Right cardiac atrium (tissue), 5 donors: Measurements from ENCODE around the gene SIAH2. TPM values are rescaled to one million over a fixed set of nuclear protein-coding genes. Genes with fewer than 3 reads are reported as not detected.
"Not testable (repeated sequence)": the region's sequence is repeated elsewhere in the genome, so short reads cannot be mapped to it uniquely, and the experiment has no call there.

ENCODE experiments used
- ATAC-seq, 2 donors: fragments of 200-7000 bp; cut with Tn5 transposase; one replicate each; pipeline versions ENCODE4 v1.8.0 to v1.9.1; 2020; ENCODE audit warnings: moderate library complexity in 2 of 2, mild to moderate bottlenecking in 1 of 2
- DNase-seq, 3 donors: peaks; one replicate each; pipeline ENCODE4 v3.0.0-alpha.2; 2020
- H3K27ac ChIP-seq: one replicate; pipeline ENCODE4 v1.5.1; 2013; ENCODE audit warnings: mild to moderate bottlenecking, low read length, control low read depth, moderate library complexity
- H3K27me3 ChIP-seq: one replicate; pipeline ENCODE4 v1.6.1; 2013; ENCODE audit not compliant: control insufficient read depth, insufficient read depth
- H3K4me1 ChIP-seq: one replicate; pipeline ENCODE4 v1.6.1; 2013; ENCODE audit warnings: low read length; ENCODE audit not compliant: control insufficient read depth, insufficient read depth
- H3K4me3 ChIP-seq: one replicate; pipeline ENCODE4 v1.5.1; 2013; ENCODE audit warnings: low read length, control low read depth
- H3K9me3 ChIP-seq: one replicate; pipeline ENCODE4 v1.6.1; 2013; ENCODE audit warnings: low read length; ENCODE audit not compliant: control insufficient read depth
- WGBS: extraction: QIAGEN DNeasy Blood & Tissue Kit; methylation state at CpG from one replicate; pipeline ENCODE4 v1.1.7; 2013; 5-methylcytosine and 5-hydroxymethylcytosine counted together
- intact Hi-C, 4 donors: fragments of 100-400 bp; cut with DNase I; formaldehyde crosslinking; loops; one replicate each; pipeline versions ENCODE4 v1.11.0 to v1.14.0; 2022 to 2023
- long read RNA-seq, 4 donors: library from polyadenylated mRNA; unstranded; transcript quantifications; one replicate each; pipeline ENCODE4 v2.0.0, GENCODE V29; 2020 to 2021
- polyA plus RNA-seq: library from polyadenylated mRNA; stranded (reverse); fragments of 200-250 nt; gene quantifications from one replicate; pipeline ENCODE4 v1.2.3, GENCODE V29; 2013
- total RNA-seq, 4 donors: library from RNA; stranded (reverse); fragmentation: NEBNext Ultra II Directional; extraction: Animal tissue kit (Norgen Biotek cat#: 25700); gene quantifications; one replicate each; pipeline ENCODE4 v1.2.1, GENCODE V29; 2021
- donor health status: healthy with polysubstance abuse.
- donor health status: DM: no; HTN: yes; CAD: no.
- donor health status: DM: no; HTN: no; CAD: no.
- donor health status: DM: no; HTN: yes; CAD: no; lungs with severe emphysema.
- donor health status: DM: yes; HTN: yes; CAD: no.

Gene SIAH2
- 10 to 100 TPM; 15.4 to 18.6 (median 18.2) TPM for total RNA-seq
- polyA plus RNA-seq = 9.9 TPM
- long read RNA-seq, donor 1, transcript SIAH2-201 (2 exons, 2,517 nt) = major isoform, 114 of 129 reads
- long read RNA-seq, donor 1, partial matches to known transcripts = 6 of 129 reads
- long read RNA-seq, donor 1, other reads (novel, unspliced or antisense) = 9 of 129 reads
- long read RNA-seq, donor 2, transcript SIAH2-201 (2 exons, 2,517 nt) = major isoform, 28 of 30 reads
- long read RNA-seq, donor 2, partial matches to known transcripts = 1 of 30 reads
- long read RNA-seq, donor 2, other reads (novel, unspliced or antisense) = 1 of 30 reads
- long read RNA-seq, donor 3, partial matches to known transcripts = 5 of 14 reads
- long read RNA-seq, donor 3, other reads (novel, unspliced or antisense) = 7 of 14 reads
- long read RNA-seq, donor 4, transcript SIAH2-201 (2 exons, 2,517 nt) = major isoform, 38 of 40 reads
- long read RNA-seq, donor 4, partial matches to known transcripts = 0 of 40 reads
- long read RNA-seq, donor 4, other reads (novel, unspliced or antisense) = 2 of 40 reads

DNA sequence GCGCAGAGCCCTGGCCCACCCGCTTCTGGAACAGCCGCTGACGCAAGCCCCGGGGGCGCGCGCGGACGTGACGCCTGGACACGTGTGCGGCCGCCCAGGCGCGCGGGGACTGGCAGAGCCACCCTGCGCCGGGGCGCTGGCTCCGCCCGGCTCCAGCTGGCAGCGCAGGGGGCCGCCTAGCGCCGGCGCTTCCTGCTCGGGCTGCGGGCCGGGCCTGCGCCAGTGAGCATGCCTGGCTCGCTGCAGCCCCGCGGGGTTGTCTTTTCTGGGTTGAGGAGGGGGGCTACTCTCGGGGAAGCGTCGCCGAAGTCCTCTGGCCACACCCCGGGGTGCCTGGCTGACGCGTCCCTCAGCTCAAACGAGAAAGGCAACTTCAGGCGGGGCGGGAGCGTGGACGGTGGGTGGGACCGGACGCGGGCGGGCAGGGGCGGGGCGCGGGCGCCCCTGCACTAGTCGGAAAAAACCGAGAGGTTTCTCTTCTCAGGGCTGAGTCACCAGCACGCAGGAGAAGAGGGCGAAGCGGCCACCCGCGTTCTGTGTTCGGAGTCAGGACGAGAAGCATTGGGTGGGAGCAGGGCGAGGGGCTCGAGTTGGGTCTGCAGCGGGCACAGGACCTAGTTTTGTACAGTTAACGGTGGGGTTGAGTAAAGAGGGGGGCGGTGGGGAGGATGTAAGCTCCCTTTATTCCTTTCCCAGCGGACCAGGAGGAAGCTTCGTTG, at the start of gene SIAH2:
Gene SIAH2 (minus strand): TSS at position 48 of the 719 bp plus-strand sequence. CDS start 320 bp downstream, outside the sequence.
- under 1% methylated on average over 70 of the region's 70 CpGs for WGBS
- H3K4me1 ChIP-seq = no peaks in the 10 kb centered on the region
- peak within 1 kb of the TSS; percentile 98 for H3K27ac ChIP-seq
- H3K4me3 ChIP-seq = peak within 1 kb of the TSS; percentile 93
- DNase-seq (peak; percentile 95 to 97 (median 97)), ATAC-seq (peak; percentile 95 to 96)
- intact Hi-C loops = no loop called here
- no peaks in the 10 kb centered on the region for H3K9me3 ChIP-seq
- H3K27me3 ChIP-seq = no peaks in the 10 kb centered on the region

- intact Hi-C loops = no loop called here
- Histone ChIP-seq H3K27me3 (no peaks in the 10 kb centered on the region), H3K27ac (no peak overlapping the region), H3K9me3 (no peaks in the 10 kb centered on the region), H3K4me3 (no peak overlapping the region), H3K4me1 (no peaks in the 10 kb centered on the region)
- WGBS = 86% methylated on average over 5 of the region's 5 CpGs
- DNase-seq (no peak), ATAC-seq (no peak)
Observed at GRCh38 chr3:150811984-150812383, 49.0 kb upstream of the SIAH2 start.

DNA sequence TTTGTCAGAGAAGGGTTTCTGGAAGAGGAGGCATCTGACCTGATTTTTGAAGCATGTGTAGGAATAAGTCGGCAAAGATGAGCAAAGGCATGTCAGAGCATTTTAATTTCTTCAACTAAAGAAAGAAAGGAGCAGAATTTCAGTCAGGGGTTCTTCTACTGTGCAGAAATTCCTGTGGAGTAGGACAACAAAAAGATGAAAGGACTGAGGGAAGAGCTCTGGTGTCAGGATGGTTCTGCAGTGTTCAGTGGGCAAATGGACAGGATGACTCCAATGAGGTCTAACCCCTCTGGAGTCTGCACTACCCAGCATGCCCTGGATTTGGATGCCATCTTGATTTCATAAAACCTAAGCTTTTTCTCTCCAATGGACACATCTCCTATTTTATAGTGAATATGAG, 47.7 kb upstream of the SIAH2 start:
- H3K27me3 ChIP-seq = no peaks in the 10 kb centered on the region
- WGBS = 88% methylated on average over 1 of the region's 1 CpG
- intact Hi-C loops = no loop called here
- no peak overlapping the region for H3K4me3 ChIP-seq
- H3K27ac ChIP-seq = no peak overlapping the region
- no peak for ATAC-seq
- H3K4me1 ChIP-seq = no peaks in the 10 kb centered on the region
- DNase-seq = no peak
- H3K9me3 ChIP-seq = no peaks in the 10 kb centered on the region

GRCh38 chr3:150806185-150806835, 43.3 kb upstream of the SIAH2 start:
- intact Hi-C loops = no loop called here
- H3K27me3 ChIP-seq = peaks cover 3% of the 10 kb centered on the region
- no peak overlapping the region for H3K4me3 ChIP-seq
- H3K9me3 ChIP-seq = no peaks in the 10 kb centered on the region
- DNase-seq (no peak), ATAC-seq (no peak)
- H3K27ac ChIP-seq = no peak overlapping the region
- 62% methylated on average over 5 of the region's 5 CpGs for WGBS
- no peaks in the 10 kb centered on the region for H3K4me1 ChIP-seq

DNA sequence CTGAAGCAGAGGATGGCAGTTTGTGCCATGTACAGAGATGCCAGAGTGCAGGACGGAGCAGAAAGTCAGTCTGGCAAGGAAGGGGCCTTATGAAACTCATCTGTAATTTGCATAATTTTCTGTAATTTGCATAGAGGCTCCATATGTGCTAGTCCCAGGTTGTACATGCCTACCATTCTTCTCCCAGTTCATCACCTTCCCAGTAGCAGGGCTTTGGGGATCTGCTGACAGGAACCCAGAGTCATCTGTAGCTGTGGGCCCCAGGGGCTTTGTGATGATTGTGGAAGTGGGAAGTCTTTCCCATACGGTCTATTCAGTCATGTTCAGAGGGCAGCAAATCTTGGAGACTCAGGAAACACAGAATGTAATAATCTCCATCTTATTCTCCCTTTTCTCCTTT, 42.4 kb upstream of the SIAH2 start:
- Histone ChIP-seq H3K4me3 (no peak overlapping the region), H3K4me1 (no peaks in the 10 kb centered on the region), H3K9me3 (no peaks in the 10 kb centered on the region), H3K27ac (no peak overlapping the region), H3K27me3 (peaks cover 3% of the 10 kb centered on the region)
- ATAC-seq = no peak
- 62% methylated on average over 2 of the region's 2 CpGs for WGBS
- intact Hi-C loops = no loop called here
- DNase-seq = no peak

DNA sequence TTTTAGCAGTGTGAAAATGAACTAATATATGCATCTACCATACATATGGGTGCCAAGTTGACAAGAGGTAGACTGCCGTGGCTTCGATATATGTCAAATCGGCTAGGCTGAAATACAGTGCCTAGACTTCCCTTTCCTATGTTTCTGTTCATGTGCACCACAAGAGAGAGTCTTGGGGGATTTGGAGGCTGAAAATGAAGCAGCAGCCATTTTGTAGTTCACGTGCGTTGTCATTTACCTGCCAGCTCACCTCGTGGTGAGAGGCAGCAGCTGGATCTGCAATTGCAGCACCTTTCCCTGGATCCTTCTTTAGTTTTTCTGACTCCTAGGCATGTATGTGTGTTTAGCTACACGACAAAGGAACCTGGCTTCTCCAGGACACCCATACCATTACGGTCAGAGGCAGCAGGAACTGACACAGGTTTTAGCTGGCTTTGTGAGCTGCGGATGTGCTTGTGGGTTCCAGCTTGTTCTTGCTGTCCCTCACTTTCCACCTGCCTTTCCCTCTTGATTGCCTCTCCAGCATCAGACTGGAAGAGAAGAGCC, 40.5 kb upstream of the SIAH2 start:
- H3K9me3 ChIP-seq = no peaks in the 10 kb centered on the region
- peaks cover 3% of the 10 kb centered on the region for H3K27me3 ChIP-seq
- H3K4me1 ChIP-seq = no peaks in the 10 kb centered on the region
- no peak overlapping the region for H3K27ac ChIP-seq
- H3K4me3 ChIP-seq = no peak overlapping the region
- ATAC-seq = no peak
- DNase-seq = no peak
- 89% methylated on average over 9 of the region's 9 CpGs for WGBS
- intact Hi-C loops = no loop called here

GRCh38 chr3:150800722-150801121, 37.8 kb upstream of the SIAH2 start:
- Histone ChIP-seq H3K27ac (no peak overlapping the region), H3K9me3 (no peaks in the 10 kb centered on the region), H3K4me3 (no peak overlapping the region), H3K27me3 (peaks cover 3% of the 10 kb centered on the region), H3K4me1 (no peaks in the 10 kb centered on the region)
- DNase-seq = no peak
- ATAC-seq = no peak
- WGBS = 73% methylated on average over 2 of the region's 2 CpGs
- intact Hi-C loops = no loop called here

DNA sequence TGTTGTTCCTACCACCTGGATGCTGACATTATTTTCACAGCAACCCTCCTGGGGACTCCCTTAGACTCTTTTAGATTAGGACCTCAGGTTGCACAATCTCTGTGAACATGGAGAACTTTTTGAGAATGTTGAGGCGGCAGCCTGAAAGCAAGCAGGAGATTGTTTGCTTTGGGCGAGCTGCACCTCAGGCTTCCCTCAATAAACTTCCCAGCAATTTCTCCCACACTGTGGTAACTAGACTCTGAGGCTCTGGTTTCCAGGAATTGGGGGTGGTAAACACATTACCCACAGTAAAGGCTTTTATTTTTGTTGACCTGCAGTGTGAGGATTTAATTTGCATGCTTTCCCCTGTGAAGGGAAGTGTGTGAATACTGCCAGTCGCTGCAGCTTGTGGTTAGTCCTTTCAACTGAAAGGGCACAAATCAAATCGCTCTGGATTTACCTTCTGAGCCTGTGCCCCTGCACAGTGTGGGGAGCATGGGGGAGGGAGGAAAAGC, 35.2 kb upstream of the SIAH2 start:
- ATAC-seq (no peak), DNase-seq (no peak)
- Histone ChIP-seq H3K27me3 (no peaks in the 10 kb centered on the region), H3K4me3 (no peak overlapping the region), H3K4me1 (no peaks in the 10 kb centered on the region), H3K27ac (no peak overlapping the region), H3K9me3 (no peaks in the 10 kb centered on the region)
- WGBS = 15% methylated on average over 4 of the region's 4 CpGs
- intact Hi-C loops = no loop called here

DNA sequence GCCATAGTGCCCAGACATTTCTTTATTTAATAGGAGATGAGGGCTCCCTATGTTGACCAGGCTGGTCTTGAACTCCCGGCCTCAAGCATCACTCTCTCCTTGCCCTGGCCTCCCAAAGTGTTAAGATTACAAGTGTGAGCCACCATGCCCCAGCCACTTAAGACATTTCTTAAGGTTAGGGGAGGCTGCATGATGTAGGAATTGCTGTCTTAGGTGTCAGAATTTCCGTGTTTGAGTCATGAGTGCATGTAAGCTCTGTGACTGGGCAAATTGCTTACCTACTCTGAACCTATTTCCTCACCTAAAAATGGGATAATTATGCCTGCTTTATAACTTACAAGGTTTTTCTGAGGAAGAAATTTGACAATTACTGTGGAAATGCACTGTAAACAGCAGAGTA, 34.2 kb upstream of the SIAH2 start:
- no peak overlapping the region for H3K27ac ChIP-seq
- H3K4me3 ChIP-seq = no peak overlapping the region
- no peaks in the 10 kb centered on the region for H3K27me3 ChIP-seq
- no peaks in the 10 kb centered on the region for H3K9me3 ChIP-seq
- DNase-seq = no peak
- intact Hi-C loops = no loop called here
- no peak for ATAC-seq
- H3K4me1 ChIP-seq = no peaks in the 10 kb centered on the region
- WGBS = 88% methylated on average over 2 of the region's 2 CpGs

DNA sequence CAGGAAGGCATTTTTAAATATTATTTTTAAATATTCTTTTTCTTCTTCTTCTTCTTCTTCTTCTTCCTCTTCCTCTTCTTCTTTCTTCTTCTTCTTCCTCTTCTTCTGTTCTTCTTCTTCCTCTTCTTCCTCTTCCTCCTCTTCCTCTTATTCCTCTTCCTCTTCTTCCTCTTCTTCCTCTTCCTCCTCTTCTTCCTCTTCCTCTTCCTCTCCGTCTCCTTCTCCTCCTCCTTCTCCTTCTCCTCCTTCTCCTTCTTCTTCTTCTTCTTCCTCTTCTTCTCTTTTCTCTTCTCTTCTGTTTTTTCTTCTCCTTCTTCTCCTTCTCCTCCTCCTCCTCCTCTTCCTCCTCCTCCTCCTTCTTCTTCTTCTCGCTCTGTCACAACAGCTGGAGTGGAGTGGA, 33.6 kb upstream of the SIAH2 start:
- WGBS = 74% methylated on average over 2 of the region's 2 CpGs
- intact Hi-C loops, H3K27ac ChIP-seq, H3K4me1 ChIP-seq, H3K27me3 ChIP-seq, DNase-seq, H3K9me3 ChIP-seq, ATAC-seq, H3K4me3 ChIP-seq: not testable (repeated sequence)
